HG03159 (cell line): Measurements from ENCODE around the gene RPS19.
"Not testable (repeated sequence)": the region's sequence is repeated elsewhere in the genome, so short reads cannot be mapped to it uniquely, and the experiment has no call there.

Experiments
- ATAC-seq: cut with Tn5 transposase; IDR thresholded peaks from one replicate; pipeline ENCODE4 v1.9.1; 2021; ENCODE audit warnings: mild to moderate bottlenecking, moderate library complexity; ENCODE audit not compliant: unreplicated experiment

Gene RPS19

GRCh38 chr19:41859213-41859617 lies 840 bp upstream of the RPS19 start:
- no peak for ATAC-seq

- ATAC-seq: no peak
Observed at GRCh38 chr19:41860419-41861115, 512 bp downstream of the RPS19 start.

- no peak for ATAC-seq
Observed at GRCh38 chr19:41861116-41861768, 1.2 kb downstream of the RPS19 start.

GRCh38 chr19:41861846-41862245 lies 1.8 kb downstream of the RPS19 start:
- ATAC-seq: no peak

- no peak for ATAC-seq
Observed at GRCh38 chr19:41862445-41862986, 2.5 kb downstream of the RPS19 start.

GRCh38 chr19:41863209-41863931 lies 3.3 kb downstream of the RPS19 start:
- ATAC-seq: no peak

GRCh38 chr19:41864374-41864773 lies 4.3 kb downstream of the RPS19 start:
- no peak for ATAC-seq

GRCh38 chr19:41866284-41866683 lies 6.2 kb downstream of the RPS19 start:
- no peak for ATAC-seq

GRCh38 chr19:41868120-41868988 lies 8.3 kb downstream of the RPS19 start:
- no peak for ATAC-seq

- ATAC-seq: no peak
Observed at GRCh38 chr19:41868989-41869300, 8.9 kb downstream of the RPS19 start.

GRCh38 chr19:41869374-41869955 lies 9.4 kb downstream of the RPS19 start:
- no peak for ATAC-seq

GRCh38 chr19:41870401-41870873 lies 10.4 kb downstream of the RPS19 start:
- ATAC-seq: no peak

GRCh38 chr19:41871573-41872383 lies 11.7 kb downstream of the RPS19 start:
- peak; percentile 48 for ATAC-seq

- no peak for ATAC-seq
Observed at GRCh38 chr19:41872384-41872774, 12.3 kb downstream of the RPS19 start.

GRCh38 chr19:41872775-41873647 lies 13.0 kb downstream of the RPS19 start:
- ATAC-seq: no peak

- not testable (repeated sequence) for ATAC-seq
Observed at GRCh38 chr19:41875973-41876372, 15.9 kb downstream of the RPS19 start.

- peak; percentile 55 for ATAC-seq
Observed at GRCh38 chr19:41876847-41877832, 17.1 kb downstream of the RPS19 start, which contains the start of gene CD79A. Gene CD79A, plus strand, starts transcription at chr19:41877279. Its CDS starts 26 bp downstream, at chr19:41877305.
